Esophagus squamous epithelium (tissue), 5 donors: ENCODE measurements around the gene RABGGTA. TPM values are rescaled to one million over a fixed set of nuclear protein-coding genes. Genes with fewer than 3 reads are reported as not detected.
A peak's percentile ranks its signal among the peaks of the same experiment; 100 is the strongest.

Experiments used
- DNase-seq: peaks from one replicate; lab custom pipeline; 2025; lab: John Stamatoyannopoulos, UW
- H3K27ac ChIP-seq, 4 donors: fragments of 200-600 bp; sonication (generic); one replicate each; pipeline ENCODE4 v1.5.1; 2016 to 2019; ENCODE audit warnings: mild to moderate bottlenecking in 1 of 4
- H3K27me3 ChIP-seq, 4 donors: fragments of 200-600 bp; sonication (generic); 1 replicate in 3 of 4; 2 replicates in 1 of 4; pipeline versions ENCODE4 v1.5.1 to v1.6.0; 2017 to 2021; ENCODE audit warnings: antibody characterized with exemption in 1 of 4
- H3K36me3 ChIP-seq, 3 donors: fragments of 200-600 bp; sonication (generic); one replicate each; pipeline ENCODE4 v1.5.1; 2016 to 2019
- H3K4me1 ChIP-seq, 3 donors: fragments of 200-600 bp; sonication (generic); one replicate each; pipeline ENCODE4 v1.5.1; 2017 to 2019
- H3K4me3 ChIP-seq, 4 donors: fragments of 200-600 bp; sonication (generic); 1 replicate in 3 of 4; 2 replicates in 1 of 4; pipeline ENCODE4 v1.5.1; 2016 to 2019; ENCODE audit warnings: mild to moderate bottlenecking in 2 of 4, moderate library complexity in 1 of 4
- H3K9me3 ChIP-seq, 3 donors: fragments of 200-600 bp; sonication (generic); one replicate each; pipeline ENCODE4 v1.5.1; 2016 to 2019
- CTCF ChIP-seq, 6 experiments: fragments of 450-650 bp in 4 of 6; fragments of 200-600 bp in 2 of 6; sonication (generic) in 2 of 6; IDR thresholded peaks; one replicate each; pipeline ENCODE4 v1.5.1; 2016 to 2019; ENCODE audit warnings: antibody characterized with exemption in 6 of 6, mild to moderate bottlenecking in 4 of 6, moderate library complexity in 4 of 6
- POLR2A ChIP-seq, 4 donors: fragments of 450-650 bp; IDR thresholded peaks; one replicate each; pipeline ENCODE4 v1.6.1; 2017; ENCODE audit warnings: antibody characterized with exemption in 4 of 4, mild to moderate bottlenecking in 4 of 4, moderate library complexity in 3 of 4
- WGBS, 2 donors: methylation state at CpG; one replicate each; pipeline ENCODE4 v1.1.5; 2018; 5-methylcytosine and 5-hydroxymethylcytosine counted together
- intact Hi-C: fragments of 100-400 bp; cut with DNase I; formaldehyde crosslinking; loops from one replicate; pipeline ENCODE4 v1.15.0; 2022
- total RNA-seq, 4 donors: library from RNA; depleted of rRNA; stranded (reverse); fragments of >200 nt; gene quantifications; one replicate each; pipeline ENCODE4 v1.1.0, GENCODE V29; 2016
- donor health status: DM: yes; HTN: yes; CAD: no.

Gene RABGGTA
- total RNA-seq, 4 donors from 2014 or later, result 68.9 to 171 (median 108) TPM

GRCh38 chr14:24274101-24274543, 2.7 kb upstream of the RABGGTA start:
- H3K9me3 ChIP-seq, result no peaks in the 10 kb centered on the region
- H3K4me3 ChIP-seq, result no peak overlapping the region
- H3K36me3 ChIP-seq, result peaks cover 0 to 12% (median 3%) of the 10 kb centered on the region in 3 donors
- intact Hi-C loops, result no loop called here
- peak overlapping the region; percentile 85 to 100 (median 96) for H3K27ac ChIP-seq
- 20 to 25% methylated on average over 3 of the region's 3 CpGs for WGBS, 2 donors
- no peak for DNase-seq
- TF ChIP-seq CTCF (IDR thresholded peaks at IDR 0.05) (peak in 1 of 6 experiments; percentile 2), POLR2A (IDR thresholded peaks at IDR 0.05) (peak in 1 of 4 donors; percentile 31)
- no peaks in the 10 kb centered on the region for H3K27me3 ChIP-seq
- H3K4me1 ChIP-seq, result peaks cover 24 to 94% (median 31%) of the 10 kb centered on the region in 3 donors

- DNase-seq, result no peak
- 47 to 62% methylated on average over 2 to 3 of the region's 3 CpGs for WGBS, 2 donors
- H3K36me3 ChIP-seq, result peaks cover 0 to 18% (median 3%) of the 10 kb centered on the region in 3 donors
- H3K27me3 ChIP-seq, result no peaks in the 10 kb centered on the region
- H3K9me3 ChIP-seq, result no peaks in the 10 kb centered on the region
- intact Hi-C loops, result no loop called here
- H3K4me1 ChIP-seq, result peaks cover 18 to 94% (median 25%) of the 10 kb centered on the region in 3 donors
- H3K27ac ChIP-seq, result peak overlapping the region; percentile 85 to 100 (median 96)
- no peak overlapping the region for H3K4me3 ChIP-seq
- TF ChIP-seq CTCF (IDR thresholded peaks at IDR 0.05) (peak in 3 of 6 experiments; percentile 14 to 59 (median 19)), POLR2A (IDR thresholded peaks at IDR 0.05) (no peak)
Observed at GRCh38 chr14:24273422-24273998, 2.1 kb upstream of the RABGGTA start.

GRCh38 chr14:24272467-24272866, 1.1 kb upstream of the RABGGTA start:
- Histone ChIP-seq H3K4me3 (no peak overlapping the region), H3K36me3 (peaks cover 3 to 28% (median 11%) of the 10 kb centered on the region in 3 donors), H3K9me3 (no peaks in the 10 kb centered on the region), H3K27me3 (no peaks in the 10 kb centered on the region), H3K27ac (peak overlapping the region; percentile 95 to 100 (median 98)), H3K4me1 (peaks cover 10 to 94% (median 25%) of the 10 kb centered on the region in 3 donors)
- WGBS, 2 donors, result 61 to 71% methylated on average over 2 of the region's 2 CpGs
- TF ChIP-seq CTCF (IDR thresholded peaks at IDR 0.05), result no peak
- TF ChIP-seq POLR2A (IDR thresholded peaks at IDR 0.05), result no peak
- DNase-seq, result no peak
- intact Hi-C loops, result no loop called here

- Histone ChIP-seq H3K4me1 (peaks cover 5 to 92% (median 25%) of the 10 kb centered on the region in 3 donors), H3K36me3 (peaks cover 9 to 34% (median 15%) of the 10 kb centered on the region in 3 donors), H3K27ac (peak overlapping the region; percentile 95 to 100 (median 98)), H3K4me3 (peak overlapping the region; percentile 65 to 97 (median 89)), H3K9me3 (no peaks in the 10 kb centered on the region), H3K27me3 (no peaks in the 10 kb centered on the region)
- intact Hi-C loops, result no loop called here
- no peak for DNase-seq
- WGBS, 2 donors, result 11 to 18% methylated on average over 3 of the region's 3 CpGs
- TF ChIP-seq POLR2A (IDR thresholded peaks at IDR 0.05) (no peak), CTCF (IDR thresholded peaks at IDR 0.05) (no peak)
Observed at GRCh38 chr14:24271834-24272263, 452 bp upstream of the RABGGTA start.

GRCh38 chr14:24270537-24271133, 762 bp downstream of the RABGGTA start:
- intact Hi-C loops, result no loop called here
- Histone ChIP-seq H3K27me3 (no peaks in the 10 kb centered on the region), H3K4me1 (peaks cover 11 to 94% (median 28%) of the 10 kb centered on the region in 3 donors), H3K36me3 (peaks cover 17 to 46% (median 25%) of the 10 kb centered on the region in 3 donors), H3K4me3 (peak overlapping the region; percentile 65 to 97 (median 89)), H3K27ac (peak overlapping the region; percentile 95 to 100 (median 98)), H3K9me3 (no peaks in the 10 kb centered on the region)
- whole genome bisulfite sequencing, 2 donors, result 16 to 19% methylated on average over 3 to 7 of the region's 13 CpGs
- no peak for DNase-seq
- no peak for TF ChIP-seq CTCF (IDR thresholded peaks at IDR 0.05)
- no peak for TF ChIP-seq POLR2A (IDR thresholded peaks at IDR 0.05)
